Left lobe of liver (tissue), 2 donors: ENCODE results near the gene SNRNP70. TPM values are rescaled to one million over a fixed set of nuclear protein-coding genes. Genes with fewer than 3 reads are reported as not detected.
"Not testable (repeated sequence)": the region's sequence is repeated elsewhere in the genome, so short reads cannot be mapped to it uniquely, and the experiment has no call there.

Source experiments
- ATAC-seq: fragments of 200-7000 bp; cut with Tn5 transposase; one replicate; pipeline ENCODE4 v1.9.1; 2020; ENCODE audit warnings: mild to moderate bottlenecking, moderate library complexity
- DNase-seq: peaks from one replicate; pipeline ENCODE4 v3.0.0-alpha.2; 2020; ENCODE audit warnings: low spot score
- total RNA-seq: library from RNA; stranded (reverse); gene quantifications from one replicate; pipeline ENCODE4 v1.2.1, GENCODE V29; 2021
- donor health status: DM: no; HTN: no; CAD: no; lungs with moderate emphysema.
- donor health status: DM: no; HTN: yes; CAD: no.

Gene SNRNP70
- total RNA-seq, 1 donor from 2014 or later = 170 TPM

DNA sequence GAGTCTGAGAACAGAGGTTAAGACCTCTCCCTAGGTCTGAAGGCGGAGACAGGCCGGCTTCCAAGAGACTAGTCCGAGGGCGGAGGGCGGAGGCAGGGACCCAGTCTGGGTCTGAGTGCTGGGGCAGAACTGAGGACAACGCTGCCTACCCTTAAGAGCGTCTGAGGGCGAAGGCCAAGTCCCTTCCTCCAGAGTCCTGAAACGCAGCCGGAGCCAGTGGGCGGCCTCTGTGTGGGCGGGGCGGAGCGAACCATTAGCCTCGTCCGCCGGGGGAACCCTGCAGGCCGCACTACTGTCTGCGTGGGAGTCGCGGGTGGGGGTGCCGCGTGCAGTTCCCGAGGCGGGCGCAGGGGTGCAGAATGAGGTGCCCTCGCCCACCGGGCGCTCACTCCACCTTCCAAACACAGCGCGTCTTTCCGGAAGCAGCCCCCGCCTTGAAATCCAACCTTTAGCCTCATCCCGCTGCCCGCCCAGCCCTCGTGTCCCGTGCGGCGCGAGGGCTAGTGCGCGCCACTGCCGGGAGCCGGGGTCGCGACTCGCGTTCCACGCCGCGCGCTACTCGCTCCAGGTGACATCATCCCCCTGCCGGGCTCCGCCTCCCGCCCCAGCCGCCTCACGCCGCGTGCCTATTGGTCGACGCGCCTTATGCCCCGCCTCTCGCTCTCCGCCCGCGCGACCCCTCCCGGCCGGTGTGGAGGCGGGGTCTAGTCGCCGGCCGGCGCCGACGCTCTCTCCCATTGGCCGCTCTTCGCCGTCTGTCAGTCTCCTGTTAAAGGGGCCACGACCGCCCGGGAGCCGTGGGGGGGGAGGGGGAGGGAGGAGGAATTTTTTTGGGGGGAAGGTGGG, 33.5 kb downstream of the SNRNP70 start, which contains the start of gene C19orf73:
TSS of gene C19orf73 (minus strand) at position 579 of the 846 bp plus-strand sequence. CDS start at position 458, 121 bp downstream.
- peak; percentile 96 for DNase-seq
- ATAC-seq = peak; percentile 85

- ATAC-seq (peak; percentile 61), DNase-seq (peak; percentile 76)
Measured at GRCh38 chr19:49119411-49120324, 34.4 kb downstream of the SNRNP70 start, which contains the start of gene PPFIA3. Gene PPFIA3, plus strand, starts transcription at chr19:49119544. Its CDS starts 8,330 bp downstream, at chr19:49127874.

DNA sequence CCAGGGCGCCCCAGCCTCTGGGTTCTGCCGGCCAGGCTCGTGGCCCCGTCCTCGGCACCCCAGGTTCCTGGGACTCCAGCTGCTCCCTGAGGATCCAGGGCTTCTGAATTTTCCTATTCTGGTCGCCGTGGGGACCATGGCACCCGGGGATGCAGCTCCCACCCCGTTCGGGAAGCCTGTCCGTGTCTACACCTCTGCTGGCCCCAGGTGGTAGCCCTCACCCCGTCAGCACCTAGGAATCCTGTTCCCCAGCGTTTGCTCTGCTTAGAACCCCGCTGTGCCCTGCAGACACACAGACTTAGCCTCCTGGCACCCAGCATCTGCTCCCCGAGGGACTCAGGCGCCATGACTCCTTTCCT, 35.1 kb downstream of the SNRNP70 start:
- no peak for DNase-seq
- no peak for ATAC-seq

- DNase-seq (no peak), ATAC-seq (no peak)
Measured at GRCh38 chr19:49120868-49121267, 35.6 kb downstream of the SNRNP70 start.

GRCh38 chr19:49121841-49122240, 36.6 kb downstream of the SNRNP70 start:
- not testable (repeated sequence) for ATAC-seq, DNase-seq

DNA sequence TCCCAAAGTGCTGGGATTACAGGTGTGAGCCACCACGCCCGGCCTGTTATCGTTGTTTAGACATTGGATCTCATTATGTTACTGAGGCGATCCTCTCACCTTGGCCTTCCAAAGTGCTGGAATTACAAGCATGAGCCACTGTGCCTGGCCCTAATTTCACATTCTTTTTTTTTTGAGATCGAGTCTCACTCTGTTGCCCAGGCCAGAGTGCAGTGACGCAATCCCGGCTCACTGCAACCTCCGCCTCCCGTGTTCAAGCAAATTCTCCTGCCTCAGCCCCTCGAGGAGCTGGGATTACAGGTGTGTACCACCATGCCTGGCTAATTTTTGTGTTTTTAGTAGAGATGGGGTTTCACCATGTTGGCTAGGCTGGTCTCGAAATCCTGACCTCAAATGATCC, 38.0 kb downstream of the SNRNP70 start:
- not testable (repeated sequence) for ATAC-seq, DNase-seq

DNA sequence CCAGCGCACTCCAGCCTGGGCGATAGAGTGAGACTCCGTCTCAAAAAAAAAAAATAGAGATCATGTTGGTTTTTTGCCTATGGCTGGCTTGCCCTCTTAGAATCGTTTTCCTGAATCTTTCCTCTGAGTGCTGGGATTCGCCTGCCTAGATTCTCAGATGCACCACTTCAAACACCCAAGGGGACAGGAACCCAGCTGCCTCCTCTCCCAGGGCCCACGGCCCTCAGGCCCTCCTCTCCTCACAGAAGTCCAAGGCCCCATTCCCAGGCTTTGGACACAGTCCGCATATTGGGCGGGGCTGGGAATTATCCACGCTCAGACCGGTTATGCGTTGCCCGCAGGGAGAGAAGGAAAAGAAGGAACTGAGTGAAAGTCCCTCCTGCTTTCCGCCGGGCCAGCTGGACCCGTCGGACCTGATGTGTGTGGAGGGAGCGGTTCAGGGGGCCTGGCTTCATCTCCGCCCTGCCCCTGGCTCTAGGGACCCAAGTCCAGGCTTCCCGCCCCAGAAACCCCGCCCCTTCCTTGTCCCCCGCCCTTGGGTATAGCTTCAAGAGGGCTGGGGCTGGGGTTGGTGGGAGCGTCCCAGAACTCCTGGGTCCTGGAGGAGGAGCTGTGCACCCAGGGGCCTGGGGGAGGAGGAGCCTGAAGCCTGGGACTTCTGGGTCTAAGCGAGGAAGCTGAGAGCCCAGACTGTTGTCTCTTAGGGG, 39.9 kb downstream of the SNRNP70 start:
- ATAC-seq (no peak), DNase-seq (no peak)

- ATAC-seq (no peak), DNase-seq (no peak)
Measured at GRCh38 chr19:49126575-49126974, 41.3 kb downstream of the SNRNP70 start.

DNA sequence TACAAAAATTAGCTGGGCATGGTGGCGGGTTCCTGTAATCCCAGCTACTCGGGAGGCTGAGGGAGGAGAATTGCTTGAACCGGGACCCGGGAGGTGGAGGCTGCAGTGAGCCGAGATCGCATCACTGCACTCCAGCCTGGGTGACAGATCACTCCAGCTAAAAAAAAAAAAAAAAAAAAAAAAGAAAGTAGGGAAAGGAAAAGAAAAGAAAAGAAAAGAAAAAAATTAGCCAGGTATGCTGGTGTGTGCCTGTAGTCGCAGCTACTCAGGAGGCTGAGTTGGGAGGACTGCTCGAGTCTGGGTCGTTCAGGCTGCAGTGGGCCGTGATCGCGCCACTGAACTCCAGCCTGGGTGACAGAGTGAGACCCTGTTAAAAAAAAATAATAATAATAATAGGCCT, 42.0 kb downstream of the SNRNP70 start:
- DNase-seq, ATAC-seq: not testable (repeated sequence)

GRCh38 chr19:49127674-49128544, 42.7 kb downstream of the SNRNP70 start:
- DNase-seq (peak; percentile 96), ATAC-seq (peak; percentile 99)

DNA sequence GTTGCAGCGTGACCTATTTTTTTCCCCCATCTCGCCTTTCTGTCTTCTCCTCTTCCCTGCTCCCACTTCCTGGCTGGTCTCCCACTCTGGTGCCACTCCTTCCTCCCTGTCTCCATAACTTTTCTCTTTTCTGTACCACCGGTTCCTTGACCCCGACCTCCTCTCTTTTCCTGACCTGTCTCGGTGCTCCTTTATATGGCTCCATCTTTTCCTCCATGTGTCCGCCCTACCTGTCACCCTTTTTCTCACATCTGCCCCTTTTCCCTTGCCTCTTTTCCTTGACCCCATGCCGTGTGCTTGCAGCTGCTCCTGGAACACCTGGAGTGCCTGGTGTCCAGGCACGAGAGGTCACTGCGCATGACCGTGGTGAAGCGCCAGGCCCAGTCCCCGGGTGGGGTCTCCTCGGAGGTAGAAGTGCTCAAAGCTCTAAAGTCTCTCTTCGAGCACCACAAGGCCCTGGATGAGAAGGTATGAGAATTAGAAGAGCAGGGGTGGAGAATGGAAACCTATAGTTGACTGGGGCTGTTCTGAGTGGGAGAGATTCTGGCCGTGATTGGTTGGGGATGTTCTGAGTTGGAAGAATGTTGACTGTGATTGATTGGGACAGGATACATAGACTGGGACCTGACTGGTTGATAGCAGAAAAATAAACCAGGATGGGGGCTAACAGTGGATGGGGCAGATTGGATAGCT, 43.4 kb downstream of the SNRNP70 start:
- ATAC-seq (no peak), DNase-seq (no peak)

- ATAC-seq (no peak), DNase-seq (no peak)
Measured at GRCh38 chr19:49129238-49129583, 44.0 kb downstream of the SNRNP70 start.

GRCh38 chr19:49130325-49130724, 45.1 kb downstream of the SNRNP70 start:
- DNase-seq (no peak), ATAC-seq (no peak)

- ATAC-seq (peak; percentile 26), DNase-seq (no peak)
Measured at GRCh38 chr19:49132974-49133609, 47.8 kb downstream of the SNRNP70 start.

GRCh38 chr19:49133621-49134454, 48.6 kb downstream of the SNRNP70 start:
- DNase-seq = no peak

GRCh38 chr19:49135686-49136085, 50.4 kb downstream of the SNRNP70 start:
- no peak for ATAC-seq
- DNase-seq = no peak

More at GRCh38 chr19:49133621-49134454, 48.6 kb downstream of the SNRNP70 start:
- peak; percentile 79 for ATAC-seq

GRCh38 chr19:49136771-49137171, 51.5 kb downstream of the SNRNP70 start:
- ATAC-seq = no peak
- DNase-seq = no peak

DNA sequence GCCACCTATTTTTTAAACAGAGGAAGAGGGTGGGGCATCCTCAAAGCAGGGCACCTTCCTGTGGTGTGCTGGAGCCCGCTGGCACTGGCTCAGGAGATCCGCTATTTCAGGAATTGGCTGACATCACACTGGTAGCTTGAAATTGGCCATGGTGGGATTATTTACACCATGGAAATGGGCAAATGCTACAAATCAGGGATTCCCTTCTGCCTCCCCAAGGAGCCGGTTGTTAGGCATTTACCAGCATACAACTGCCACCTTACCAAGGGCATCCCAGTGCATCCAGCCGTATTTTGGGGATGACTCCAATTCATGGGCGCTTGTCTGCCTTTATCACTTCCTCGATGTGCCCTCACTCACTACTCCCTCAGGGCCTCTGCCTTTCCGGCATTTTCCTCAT, 55.7 kb downstream of the SNRNP70 start:
- ATAC-seq (no peak), DNase-seq (no peak)
